Measurements from ENCODE around the gene CXCR1.

CXCR1 gene

GRCh38 chr2:218168635-218169462 lies 2.1 kb upstream of the CXCR1 start:
- Histone ChIP-seq H3K36me3 (ENCODE audit: control insufficient read depth in 5 of 5, insufficient read depth in 5 of 5, low read length in 5 of 5) (no peaks in the 10 kb centered on the region), H3K4me3 (ENCODE audit: low read depth in 1 of 5, low read length in 5 of 5) (no peak overlapping the region), H3K27me3 (ENCODE audit: control insufficient read depth in 5 of 5, insufficient read depth in 4 of 5, low read length in 5 of 5) (no peaks in the 10 kb centered on the region), H3K9me3 (ENCODE audit: control insufficient read depth in 5 of 5, low read length in 5 of 5) (no peaks in the 10 kb centered on the region), H3K4me1 (ENCODE audit: control insufficient read depth in 5 of 5, insufficient read depth in 5 of 5, low read length in 5 of 5) (peaks cover 0 to 15% (median 8%) of the 10 kb centered on the region in 5 donors), H3K9ac (ENCODE audit: low read length in 5 of 5) (no peak overlapping the region), H3K27ac (ENCODE audit: low read depth, low read length) (no peak overlapping the region)

DNA sequence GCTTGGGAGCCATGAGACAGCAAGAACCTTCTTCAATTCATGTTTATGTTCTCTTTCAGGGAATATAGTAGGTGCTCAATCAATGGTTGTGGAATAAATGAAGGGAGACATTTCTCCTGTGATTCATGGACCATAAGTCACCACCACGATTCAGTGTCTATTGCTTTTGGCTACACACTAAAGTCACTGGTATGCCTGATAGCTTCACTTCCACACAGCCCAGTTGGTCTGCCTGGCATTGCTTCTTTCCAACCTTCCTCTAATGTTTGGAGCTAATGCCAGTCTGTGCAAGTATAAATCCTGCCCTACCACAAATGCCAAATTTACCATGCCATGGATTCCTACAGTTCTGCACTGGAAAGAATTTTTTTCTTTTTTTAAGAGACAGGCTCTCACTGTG lies 1.3 kb upstream of the CXCR1 start:
- H3K4me1 ChIP-seq (ENCODE audit: control insufficient read depth in 5 of 5, insufficient read depth in 5 of 5, low read length in 5 of 5) = peaks cover 0 to 15% (median 8%) of the 10 kb centered on the region in 5 donors
- no peak overlapping the region for H3K4me3 ChIP-seq (ENCODE audit: low read depth in 1 of 5, low read length in 5 of 5)
- H3K36me3 ChIP-seq (ENCODE audit: control insufficient read depth in 5 of 5, insufficient read depth in 5 of 5, low read length in 5 of 5) = no peaks in the 10 kb centered on the region
- no peaks in the 10 kb centered on the region for H3K9me3 ChIP-seq (ENCODE audit: control insufficient read depth in 5 of 5, low read length in 5 of 5)
- no peaks in the 10 kb centered on the region for H3K27me3 ChIP-seq (ENCODE audit: control insufficient read depth in 5 of 5, insufficient read depth in 4 of 5, low read length in 5 of 5)
- no peak overlapping the region for H3K27ac ChIP-seq (ENCODE audit: low read depth, low read length)
- H3K9ac ChIP-seq (ENCODE audit: low read length in 5 of 5) = no peak overlapping the region

GRCh38 chr2:218162814-218163213 lies 3.9 kb downstream of the CXCR1 start:
- Histone ChIP-seq H3K4me1 (ENCODE audit: control insufficient read depth in 5 of 5, insufficient read depth in 5 of 5, low read length in 5 of 5) (no peaks in the 10 kb centered on the region), H3K27me3 (ENCODE audit: control insufficient read depth in 5 of 5, insufficient read depth in 4 of 5, low read length in 5 of 5) (no peaks in the 10 kb centered on the region), H3K36me3 (ENCODE audit: control insufficient read depth in 5 of 5, insufficient read depth in 5 of 5, low read length in 5 of 5) (no peaks in the 10 kb centered on the region), H3K4me3 (ENCODE audit: low read depth in 1 of 5, low read length in 5 of 5) (no peak overlapping the region), H3K9ac (ENCODE audit: low read length in 5 of 5) (no peak overlapping the region), H3K9me3 (ENCODE audit: control insufficient read depth in 5 of 5, low read length in 5 of 5) (no peaks in the 10 kb centered on the region), H3K27ac (ENCODE audit: low read depth, low read length) (no peak overlapping the region)

GRCh38 chr2:218161644-218162043 lies 5.1 kb downstream of the CXCR1 start:
- Histone ChIP-seq H3K27ac (ENCODE audit: low read depth, low read length) (no peak overlapping the region), H3K4me3 (ENCODE audit: low read depth in 1 of 5, low read length in 5 of 5) (no peak overlapping the region), H3K9me3 (ENCODE audit: control insufficient read depth in 5 of 5, low read length in 5 of 5) (no peaks in the 10 kb centered on the region), H3K36me3 (ENCODE audit: control insufficient read depth in 5 of 5, insufficient read depth in 5 of 5, low read length in 5 of 5) (no peaks in the 10 kb centered on the region), H3K4me1 (ENCODE audit: control insufficient read depth in 5 of 5, insufficient read depth in 5 of 5, low read length in 5 of 5) (no peaks in the 10 kb centered on the region), H3K9ac (ENCODE audit: low read length in 5 of 5) (no peak overlapping the region), H3K27me3 (ENCODE audit: control insufficient read depth in 5 of 5, insufficient read depth in 4 of 5, low read length in 5 of 5) (no peaks in the 10 kb centered on the region)

GRCh38 chr2:218155953-218156479 lies 10.7 kb downstream of the CXCR1 start:
- H3K27ac ChIP-seq (ENCODE audit: low read depth, low read length) = no peak overlapping the region
- H3K9ac ChIP-seq (ENCODE audit: low read length in 5 of 5) = no peak overlapping the region
- no peaks in the 10 kb centered on the region for H3K4me1 ChIP-seq (ENCODE audit: control insufficient read depth in 5 of 5, insufficient read depth in 5 of 5, low read length in 5 of 5)
- H3K36me3 ChIP-seq (ENCODE audit: control insufficient read depth in 5 of 5, insufficient read depth in 5 of 5, low read length in 5 of 5) = no peaks in the 10 kb centered on the region
- no peaks in the 10 kb centered on the region for H3K27me3 ChIP-seq (ENCODE audit: control insufficient read depth in 5 of 5, insufficient read depth in 4 of 5, low read length in 5 of 5)
- H3K4me3 ChIP-seq (ENCODE audit: low read depth in 1 of 5, low read length in 5 of 5) = no peak overlapping the region
- H3K9me3 ChIP-seq (ENCODE audit: control insufficient read depth in 5 of 5, low read length in 5 of 5) = no peaks in the 10 kb centered on the region

- H3K27me3 ChIP-seq (ENCODE audit: control insufficient read depth in 5 of 5, insufficient read depth in 4 of 5, low read length in 5 of 5) = no peaks in the 10 kb centered on the region
- no peak overlapping the region for H3K4me3 ChIP-seq (ENCODE audit: low read depth in 1 of 5, low read length in 5 of 5)
- no peaks in the 10 kb centered on the region for H3K9me3 ChIP-seq (ENCODE audit: control insufficient read depth in 5 of 5, low read length in 5 of 5)
- H3K36me3 ChIP-seq (ENCODE audit: control insufficient read depth in 5 of 5, insufficient read depth in 5 of 5, low read length in 5 of 5) = no peaks in the 10 kb centered on the region
- no peak overlapping the region for H3K27ac ChIP-seq (ENCODE audit: low read depth, low read length)
- H3K4me1 ChIP-seq (ENCODE audit: control insufficient read depth in 5 of 5, insufficient read depth in 5 of 5, low read length in 5 of 5) = peaks cover 0 to 6% (median 6%) of the 10 kb centered on the region in 5 donors
- H3K9ac ChIP-seq (ENCODE audit: low read length in 5 of 5) = no peak overlapping the region
Measured at GRCh38 chr2:218152777-218153176, 14.0 kb downstream of the CXCR1 start.

GRCh38 chr2:218152172-218152571 lies 14.6 kb downstream of the CXCR1 start:
- H3K9me3 ChIP-seq (ENCODE audit: control insufficient read depth in 5 of 5, low read length in 5 of 5) = no peaks in the 10 kb centered on the region

GRCh38 chr2:218149848-218150440 lies 16.8 kb downstream of the CXCR1 start:
- peaks cover 0 to 6% (median 6%) of the 10 kb centered on the region in 5 donors for H3K4me1 ChIP-seq (ENCODE audit: control insufficient read depth in 5 of 5, insufficient read depth in 5 of 5, low read length in 5 of 5)
- H3K27ac ChIP-seq (ENCODE audit: low read depth, low read length) = no peak overlapping the region
- H3K27me3 ChIP-seq (ENCODE audit: control insufficient read depth in 5 of 5, insufficient read depth in 4 of 5, low read length in 5 of 5) = no peaks in the 10 kb centered on the region
- H3K9me3 ChIP-seq (ENCODE audit: control insufficient read depth in 5 of 5, low read length in 5 of 5) = no peaks in the 10 kb centered on the region
- no peak overlapping the region for H3K9ac ChIP-seq (ENCODE audit: low read length in 5 of 5)
- no peaks in the 10 kb centered on the region for H3K36me3 ChIP-seq (ENCODE audit: control insufficient read depth in 5 of 5, insufficient read depth in 5 of 5, low read length in 5 of 5)
- no peak overlapping the region for H3K4me3 ChIP-seq (ENCODE audit: low read depth in 1 of 5, low read length in 5 of 5)

More at GRCh38 chr2:218152172-218152571, 14.6 kb downstream of the CXCR1 start:
- Histone ChIP-seq H3K4me1 (ENCODE audit: control insufficient read depth in 5 of 5, insufficient read depth in 5 of 5, low read length in 5 of 5) (peaks cover 0 to 6% (median 6%) of the 10 kb centered on the region in 5 donors), H3K4me3 (ENCODE audit: low read depth in 1 of 5, low read length in 5 of 5) (no peak overlapping the region), H3K9ac (ENCODE audit: low read length in 5 of 5) (no peak overlapping the region), H3K27ac (ENCODE audit: low read depth, low read length) (no peak overlapping the region), H3K27me3 (ENCODE audit: control insufficient read depth in 5 of 5, insufficient read depth in 4 of 5, low read length in 5 of 5) (no peaks in the 10 kb centered on the region), H3K36me3 (ENCODE audit: control insufficient read depth in 5 of 5, insufficient read depth in 5 of 5, low read length in 5 of 5) (no peaks in the 10 kb centered on the region)

DNA sequence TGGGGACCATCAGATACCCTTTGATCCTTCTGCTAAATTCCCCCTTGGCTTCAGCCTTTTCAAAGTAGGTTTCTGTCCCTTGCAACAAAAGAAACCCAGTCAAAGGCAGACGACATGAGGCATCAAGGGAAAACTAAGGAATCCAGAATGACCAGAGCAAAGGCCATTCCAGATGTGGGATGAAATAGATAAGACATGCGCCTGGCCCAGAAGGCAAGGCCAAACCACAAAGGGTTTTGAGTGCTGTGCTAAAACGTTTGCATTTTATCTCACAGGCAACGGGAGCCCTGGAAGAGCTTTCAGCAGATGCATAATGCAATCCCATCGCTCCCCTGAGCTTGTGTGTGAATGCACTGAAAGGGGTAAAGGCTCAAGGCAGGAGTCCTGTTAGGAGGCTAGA lies 17.7 kb downstream of the CXCR1 start:
- Histone ChIP-seq H3K9me3 (ENCODE audit: control insufficient read depth in 5 of 5, low read length in 5 of 5) (no peaks in the 10 kb centered on the region), H3K36me3 (ENCODE audit: control insufficient read depth in 5 of 5, insufficient read depth in 5 of 5, low read length in 5 of 5) (no peaks in the 10 kb centered on the region), H3K9ac (ENCODE audit: low read length in 5 of 5) (no peak overlapping the region), H3K4me3 (ENCODE audit: low read depth in 1 of 5, low read length in 5 of 5) (no peak overlapping the region), H3K27me3 (ENCODE audit: control insufficient read depth in 5 of 5, insufficient read depth in 4 of 5, low read length in 5 of 5) (no peaks in the 10 kb centered on the region), H3K27ac (ENCODE audit: low read depth, low read length) (no peak overlapping the region), H3K4me1 (ENCODE audit: control insufficient read depth in 5 of 5, insufficient read depth in 5 of 5, low read length in 5 of 5) (peaks cover 0 to 6% (median 6%) of the 10 kb centered on the region in 5 donors)

DNA sequence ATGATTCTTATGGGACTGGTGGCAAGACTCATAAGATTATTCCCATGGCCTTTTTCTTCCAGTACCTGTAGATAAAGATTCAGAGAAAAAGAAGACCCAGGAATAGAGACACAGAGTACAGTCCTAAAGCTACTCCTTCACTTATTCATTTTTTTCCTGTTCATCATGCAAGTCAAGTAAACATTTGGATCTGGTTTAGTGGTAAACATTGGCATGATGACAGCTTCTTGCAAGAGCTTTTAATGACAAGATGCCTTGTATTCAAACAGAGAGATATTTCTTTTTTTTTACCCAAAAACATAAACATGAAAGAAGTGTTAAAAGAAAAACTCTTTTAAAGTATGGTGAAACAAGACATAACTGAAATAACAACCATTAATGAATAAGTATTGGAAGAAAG lies 20.7 kb downstream of the CXCR1 start:
- H3K4me1 ChIP-seq (ENCODE audit: control insufficient read depth in 5 of 5, insufficient read depth in 5 of 5, low read length in 5 of 5) = peaks cover 0 to 6% (median 6%) of the 10 kb centered on the region in 5 donors
- no peak overlapping the region for H3K27ac ChIP-seq (ENCODE audit: low read depth, low read length)
- H3K4me3 ChIP-seq (ENCODE audit: low read depth in 1 of 5, low read length in 5 of 5) = no peak overlapping the region
- no peaks in the 10 kb centered on the region for H3K9me3 ChIP-seq (ENCODE audit: control insufficient read depth in 5 of 5, low read length in 5 of 5)
- H3K27me3 ChIP-seq (ENCODE audit: control insufficient read depth in 5 of 5, insufficient read depth in 4 of 5, low read length in 5 of 5) = no peaks in the 10 kb centered on the region
- no peak overlapping the region for H3K9ac ChIP-seq (ENCODE audit: low read length in 5 of 5)
- H3K36me3 ChIP-seq (ENCODE audit: control insufficient read depth in 5 of 5, insufficient read depth in 5 of 5, low read length in 5 of 5) = no peaks in the 10 kb centered on the region
